ENCODE measurements around the gene SLC35A5.

- TF ChIP-seq, protein P1, sequence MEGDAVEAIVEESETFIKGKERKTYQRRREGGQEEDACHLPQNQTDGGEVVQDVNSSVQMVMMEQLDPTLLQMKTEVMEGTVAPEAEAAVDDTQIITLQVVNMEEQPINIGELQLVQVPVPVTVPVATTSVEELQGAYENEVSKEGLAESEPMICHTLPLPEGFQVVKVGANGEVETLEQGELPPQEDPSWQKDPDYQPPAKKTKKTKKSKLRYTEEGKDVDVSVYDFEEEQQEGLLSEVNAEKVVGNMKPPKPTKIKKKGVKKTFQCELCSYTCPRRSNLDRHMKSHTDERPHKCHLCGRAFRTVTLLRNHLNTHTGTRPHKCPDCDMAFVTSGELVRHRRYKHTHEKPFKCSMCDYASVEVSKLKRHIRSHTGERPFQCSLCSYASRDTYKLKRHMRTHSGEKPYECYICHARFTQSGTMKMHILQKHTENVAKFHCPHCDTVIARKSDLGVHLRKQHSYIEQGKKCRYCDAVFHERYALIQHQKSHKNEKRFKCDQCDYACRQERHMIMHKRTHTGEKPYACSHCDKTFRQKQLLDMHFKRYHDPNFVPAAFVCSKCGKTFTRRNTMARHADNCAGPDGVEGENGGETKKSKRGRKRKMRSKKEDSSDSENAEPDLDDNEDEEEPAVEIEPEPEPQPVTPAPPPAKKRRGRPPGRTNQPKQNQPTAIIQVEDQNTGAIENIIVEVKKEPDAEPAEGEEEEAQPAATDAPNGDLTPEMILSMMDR (IDR thresholded peaks at IDR 0.05): no peak
- no peak for TF ChIP-seq POLR2A (IDR thresholded peaks at IDR 0.05)
Observed at GRCh38 chr3:112569265-112569664, 7.4 kb downstream of the SLC35A5 start.

Data from uterus (tissue), 2 donors.